Endothelial cell of umbilical vein (primary cell): Measurements from ENCODE around the gene PDHB. TPM values are rescaled to one million over a fixed set of nuclear protein-coding genes. Genes with fewer than 3 reads are reported as not detected.

Source experiments
- BruUV-seq: library from RNA; stranded (reverse); fragments of 400-500 nt; replicated peaks from 2 replicates; lab custom pipeline; 2021; lab: Mats Ljungman, UMichigan
- CTCF ChIA-PET: fragments of 300-600, 350-600 bp; sonication (Branson Sonifier 250); formaldehyde crosslinking; loops from one replicate; lab custom pipeline; 2021; ENCODE audit warnings: antibody characterized with exemption, inconsistent platforms; lab: Charles Lee
- POLR2A ChIA-PET: fragments of 300-600, 350-600 bp; sonication (Branson Sonifier 250); formaldehyde crosslinking; loops from one replicate; lab custom pipeline; 2021; ENCODE audit warnings: antibody characterized with exemption, inconsistent platforms; lab: Charles Lee
- DNase-seq: peaks from one replicate; pipeline ENCODE4 v3.0.0-alpha.2; 2011; ENCODE audit warnings: low read depth, low spot score
- FAIRE-seq: peaks from 2 replicates; lab custom pipeline; 2011; peaks lifted over from hg19 to GRCh38; lab: Jason Lieb, UNC
- H2AFZ ChIP-seq: 2 replicates; pipeline ENCODE4 v1.6.0; 2012; ENCODE audit warnings: low read depth, low read length, control low read depth, inconsistent platforms
- H3K27ac ChIP-seq: 2 replicates; pipeline ENCODE4 v1.5.1; 2011; ENCODE audit warnings: low read depth, mild to moderate bottlenecking, control low read depth, low read length, moderate library complexity; ENCODE audit not compliant: insufficient read depth
- H3K27me3 ChIP-seq, 2 experiments: 2 replicates each; pipeline versions ENCODE4 v1.6.0 to v1.6.1; 2011; ENCODE audit warnings: low read length in 2 of 2, mixed read lengths in 1 of 2; ENCODE audit not compliant: control insufficient read depth in 2 of 2, insufficient read depth in 2 of 2
- H3K36me3 ChIP-seq, 2 experiments: 2 replicates in 1 of 2; 3 replicates in 1 of 2; pipeline ENCODE4 v1.5.1; 2011; ENCODE audit warnings: low read length in 2 of 2, mild to moderate bottlenecking in 1 of 2, moderate library complexity in 1 of 2; ENCODE audit not compliant: control insufficient read depth in 2 of 2, insufficient read depth in 2 of 2; ENCODE audit errors: extremely low read depth in 1 of 2
- H3K4me1 ChIP-seq: 3 replicates; pipeline ENCODE4 v1.5.1; 2011; ENCODE audit warnings: mild to moderate bottlenecking, low read length; ENCODE audit not compliant: control insufficient read depth, insufficient read depth; ENCODE audit errors: extremely low read depth
- H3K4me2 ChIP-seq: 2 replicates; pipeline ENCODE4 v1.6.1; 2011; ENCODE audit warnings: low read length, control low read depth, mixed read lengths; ENCODE audit not compliant: insufficient read depth
- H3K4me3 ChIP-seq, 3 experiments: fragments of 200-600 bp in 1 of 3; sonication (generic), shearing (Covaris generic) in 1 of 3; replicated peaks in 1 of 3; 2 replicates each; pipeline ENCODE4 v1.5.1; 2011 to 2016; ENCODE audit warnings: control low read depth in 3 of 3, low read length in 3 of 3, mild to moderate bottlenecking in 2 of 3, inconsistent platforms in 1 of 3, low read depth in 1 of 3, moderate library complexity in 1 of 3; ENCODE audit not compliant: insufficient read depth in 1 of 3
- H3K79me2 ChIP-seq: 2 replicates; pipeline ENCODE4 v1.6.0; 2012; ENCODE audit warnings: low read length, inconsistent platforms; ENCODE audit not compliant: control insufficient read depth, insufficient read depth
- H3K9ac ChIP-seq: replicated peaks from 2 replicates; pipeline ENCODE3; 2011; ENCODE audit warnings: low read length, control low read depth; ENCODE audit not compliant: insufficient read depth; ENCODE audit errors: extremely low read depth
- H3K9me1 ChIP-seq: replicated peaks from 3 replicates; pipeline ENCODE4 v1.6.0; 2011; ENCODE audit warnings: mild to moderate bottlenecking, low read length; ENCODE audit not compliant: control insufficient read depth, insufficient read depth; ENCODE audit errors: extremely low read depth
- H3K9me3 ChIP-seq: replicated peaks from 2 replicates; pipeline ENCODE4 v1.5.1; 2012; ENCODE audit warnings: low read length, inconsistent platforms; ENCODE audit not compliant: control insufficient read depth, insufficient read depth
- H4K20me1 ChIP-seq: replicated peaks from 2 replicates; pipeline ENCODE3; 2011; ENCODE audit warnings: mild to moderate bottlenecking, low read length; ENCODE audit not compliant: control insufficient read depth, insufficient read depth; ENCODE audit errors: extremely low read depth
- EZH2 ChIP-seq: IDR thresholded peaks from 2 replicates; pipeline ENCODE4 v1.6.1; 2012; ENCODE audit warnings: borderline replicate concordance, low read depth, mild to moderate bottlenecking, moderate library complexity, low read length, inconsistent platforms; ENCODE audit not compliant: severe bottlenecking
- FOS ChIP-seq: IDR thresholded peaks from 2 replicates; pipeline ENCODE4 v1.6.1; 2011; ENCODE audit warnings: mild to moderate bottlenecking, low read length, moderate library complexity, borderline replicate concordance; ENCODE audit not compliant: insufficient read depth
- GATA2 ChIP-seq: IDR thresholded peaks from 2 replicates; pipeline ENCODE4 v1.7.0; 2011; ENCODE audit warnings: low read depth, mild to moderate bottlenecking, moderate library complexity, mixed read lengths, low read length; ENCODE audit not compliant: insufficient read length, insufficient read depth
- JUN ChIP-seq: IDR thresholded peaks from 2 replicates; pipeline ENCODE4 v1.6.1; 2011; ENCODE audit warnings: borderline replicate concordance, low read depth; ENCODE audit not compliant: insufficient read length, insufficient read depth
- MYC ChIP-seq: IDR thresholded peaks from one replicate; pipeline ENCODE4 v1.6.1; 2011; ENCODE audit warnings: mild to moderate bottlenecking, low read depth, low read length
- POLR2AphosphoS5 ChIP-seq: IDR thresholded peaks from 2 replicates; pipeline ENCODE4 v1.6.1; 2012; ENCODE audit warnings: low read depth, mild to moderate bottlenecking, control low read depth, low read length, moderate library complexity; ENCODE audit not compliant: insufficient read depth
- dilution Hi-C: fragments of 300-500 bp; cut with MboI; formaldehyde crosslinking; loops from one replicate; pipeline ENCODE4 v1.15.0; 2019; ENCODE audit warnings: low sequenced_read_pairs; ENCODE audit not compliant: extremely low pct_ligation_motif_present
- intact Hi-C: fragments of 100-400 bp; cut with micrococcal nuclease; formaldehyde crosslinking; loops from one replicate; pipeline ENCODE4 v1.10.0; 2022
- polyA plus RNA-seq, 4 experiments: library from polyadenylated mRNA; depleted of rRNA in 3 of 4; stranded (reverse) in 3 of 4; unstranded in 1 of 4; fragments of >200 nt; gene quantifications; 2 replicates each; pipeline versions ENCODE4 v1.2.1 to v1.2.3, GENCODE V29; 2011 to 2012; ENCODE audit warnings: missing spikeins in 1 of 4
- total RNA-seq: library from RNA; stranded (reverse); gene quantifications from 2 replicates; pipeline ENCODE4 v1.2.3, GENCODE V29; 2021
- TF ChIP-seq, protein P1 (sequence below), 2 donors: IDR thresholded peaks; 1 replicate in 1 of 2; 2 replicates in 1 of 2; pipeline ENCODE4 v1.5.1; 2011; ENCODE audit warnings: low read length in 2 of 2, mild to moderate bottlenecking in 2 of 2, moderate library complexity in 2 of 2, control low read depth in 1 of 2, inconsistent platforms in 1 of 2, low read depth in 1 of 2; ENCODE audit not compliant: insufficient read depth in 1 of 2; ENCODE audit errors: extremely low read depth in 1 of 2
- TF ChIP-seq, protein P2 (sequence below): IDR thresholded peaks from 2 replicates; pipeline ENCODE4 v1.6.1; 2011; ENCODE audit not compliant: insufficient read depth, insufficient read length

The PDHB gene
- total and polyA plus RNA-seq, 2 donors (not counting 3 experiments of a cell fraction or from before 2014, with no cell fraction given) = 50.8 to 60.8 TPM

DNA sequence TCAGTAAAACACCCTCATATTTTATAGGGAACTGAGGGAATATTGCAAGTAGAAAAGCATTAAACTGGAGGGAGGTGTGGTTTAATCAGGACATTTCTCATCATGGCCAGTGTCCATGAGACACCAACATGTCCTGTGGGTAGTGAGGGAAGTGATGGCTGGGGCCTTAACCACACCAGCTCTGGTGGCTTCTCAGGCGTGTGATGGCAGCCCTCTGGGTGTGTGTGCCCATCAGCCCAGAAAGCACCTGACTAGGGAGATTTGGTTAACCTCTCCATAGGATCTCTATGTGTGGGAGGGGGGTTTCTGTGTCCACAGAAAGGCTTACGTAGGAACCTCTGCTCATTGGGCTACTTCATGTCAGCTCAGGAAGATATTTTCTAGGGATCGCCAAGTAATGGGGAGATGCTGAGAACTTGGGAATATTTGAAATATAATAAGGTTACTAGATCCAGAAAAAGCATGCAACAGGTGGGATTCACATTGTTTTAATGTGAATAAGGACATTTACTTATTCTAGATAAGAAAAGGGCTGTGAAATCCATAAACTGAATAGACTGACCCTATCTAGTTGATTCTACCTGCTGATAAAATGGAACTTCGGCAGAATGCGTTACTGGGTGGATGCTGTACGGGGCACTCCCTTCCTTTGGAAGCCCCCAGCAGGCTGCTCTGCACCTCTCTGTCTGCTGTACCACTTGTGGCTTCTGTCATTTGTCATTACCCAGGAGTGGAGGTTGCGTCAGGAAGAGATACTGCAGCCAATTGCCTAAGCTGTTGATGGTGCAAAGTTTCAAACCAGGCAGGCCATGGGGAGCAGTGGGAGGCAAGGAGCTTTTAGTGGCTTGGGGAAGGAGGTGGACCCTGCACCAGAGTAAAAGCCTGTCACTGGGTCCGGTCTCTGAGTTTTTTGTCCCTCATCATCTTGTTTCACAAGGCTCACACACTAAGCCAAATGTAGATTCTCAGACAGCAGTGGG lies 21.5 kb downstream of the PDHB start:
- H3K27ac ChIP-seq = no peak overlapping the region
- no peak overlapping the region for H2AFZ ChIP-seq
- no peak for DNase-seq
- H3K4me2 ChIP-seq = no peak overlapping the region
- TF ChIP-seq EZH2 = no peak
- TF ChIP-seq, protein P1, sequence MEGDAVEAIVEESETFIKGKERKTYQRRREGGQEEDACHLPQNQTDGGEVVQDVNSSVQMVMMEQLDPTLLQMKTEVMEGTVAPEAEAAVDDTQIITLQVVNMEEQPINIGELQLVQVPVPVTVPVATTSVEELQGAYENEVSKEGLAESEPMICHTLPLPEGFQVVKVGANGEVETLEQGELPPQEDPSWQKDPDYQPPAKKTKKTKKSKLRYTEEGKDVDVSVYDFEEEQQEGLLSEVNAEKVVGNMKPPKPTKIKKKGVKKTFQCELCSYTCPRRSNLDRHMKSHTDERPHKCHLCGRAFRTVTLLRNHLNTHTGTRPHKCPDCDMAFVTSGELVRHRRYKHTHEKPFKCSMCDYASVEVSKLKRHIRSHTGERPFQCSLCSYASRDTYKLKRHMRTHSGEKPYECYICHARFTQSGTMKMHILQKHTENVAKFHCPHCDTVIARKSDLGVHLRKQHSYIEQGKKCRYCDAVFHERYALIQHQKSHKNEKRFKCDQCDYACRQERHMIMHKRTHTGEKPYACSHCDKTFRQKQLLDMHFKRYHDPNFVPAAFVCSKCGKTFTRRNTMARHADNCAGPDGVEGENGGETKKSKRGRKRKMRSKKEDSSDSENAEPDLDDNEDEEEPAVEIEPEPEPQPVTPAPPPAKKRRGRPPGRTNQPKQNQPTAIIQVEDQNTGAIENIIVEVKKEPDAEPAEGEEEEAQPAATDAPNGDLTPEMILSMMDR (IDR thresholded peaks at IDR 0.05; ENCODE audit: extremely low read depth in 1 of 2, insufficient read depth in 1 of 2, low read depth in 1 of 2, low read length in 2 of 2) = no peak
- no peak for TF ChIP-seq POLR2AphosphoS5
- no peak for TF ChIP-seq GATA2
- TF ChIP-seq, protein P2, sequence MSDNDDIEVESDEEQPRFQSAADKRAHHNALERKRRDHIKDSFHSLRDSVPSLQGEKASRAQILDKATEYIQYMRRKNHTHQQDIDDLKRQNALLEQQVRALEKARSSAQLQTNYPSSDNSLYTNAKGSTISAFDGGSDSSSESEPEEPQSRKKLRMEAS = no peak
- no peak for TF ChIP-seq JUN
- TF ChIP-seq MYC = no peak
- TF ChIP-seq FOS = no peak
- H3K9me1 ChIP-seq = no peaks in the 10 kb centered on the region
- no peak overlapping the region for H3K4me3 ChIP-seq
- intact Hi-C loops (no loop called here), dilution Hi-C loops (no loop called here)
- no TSS peak for BruUV-seq
- no peaks in the 10 kb centered on the region for H3K9me3 ChIP-seq
- no peak overlapping the region for H3K9ac ChIP-seq
- H4K20me1 ChIP-seq = no peaks in the 10 kb centered on the region
- no peaks in the 10 kb centered on the region for H3K4me1 ChIP-seq
- H3K36me3 ChIP-seq = peaks cover 0 to 8% of the 10 kb centered on the region in 2 experiments
- CTCF ChIA-PET = interaction anchor here (0.9 to 3.0 kb wide), 8 partner anchors 11 to 106 kb away, joined by 3 to 8 read pairs (median 6); partner anchors contain the start of genes HTD2, PDHB and RPP14
- POLR2A ChIA-PET = no interaction called here
- H3K79me2 ChIP-seq = no peaks in the 10 kb centered on the region
- H3K27me3 ChIP-seq = no peaks in the 10 kb centered on the region
- no peak for FAIRE-seq
